Dermis microvascular lymphatic vessel endothelial cell (primary cell): ENCODE results near the gene PAGE4. TPM values are rescaled to one million over a fixed set of nuclear protein-coding genes. Genes with fewer than 3 reads are reported as not detected.

Source experiments
- DNase-seq, 2 donors: peaks; one replicate each; pipeline versions ENCODE4 v3.0.0 to v3.0.0-alpha.2; 2010; ENCODE audit warnings: low read depth in 2 of 2
- total RNA-seq: library from RNA; depleted of rRNA; stranded (reverse); fragments of >200 nt; gene quantifications from 2 replicates; pipeline ENCODE4 v1.2.1, GENCODE V29; 2014

Gene PAGE4
- not detected in 2 replicates for total RNA-seq

- no peak for DNase-seq
Measured at GRCh38 chrX:49829016-49829415, at the start of gene PAGE4. PAGE4 (plus strand) TSS chrX:49829303; CDS start chrX:49830429, 1,126 bp downstream.

DNA sequence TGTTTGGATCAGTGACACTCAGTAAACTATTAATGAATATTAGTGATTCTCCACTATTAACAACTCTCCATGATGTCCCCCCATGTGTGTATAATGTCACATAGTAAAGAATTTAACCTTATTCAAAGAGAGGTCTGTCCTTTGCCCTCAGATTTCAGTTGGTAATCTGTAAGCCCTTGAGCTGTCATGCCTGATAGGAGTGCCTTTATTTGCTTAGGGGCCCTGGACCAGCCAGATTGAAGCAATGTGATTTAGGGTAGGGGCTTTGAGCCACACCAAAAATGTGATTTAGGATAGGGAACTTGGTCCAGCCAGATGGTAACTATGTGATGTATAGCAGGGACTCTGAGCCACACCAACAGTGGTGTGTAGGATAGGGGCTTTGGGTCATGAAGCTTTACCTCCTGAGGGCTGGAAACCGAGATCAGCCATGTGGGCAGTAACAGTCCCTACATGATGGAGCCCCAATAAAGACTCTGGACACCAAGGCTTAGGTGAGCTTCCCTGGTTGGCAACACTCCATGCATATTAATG is 44.3 kb upstream of the PAGE4 start:
- no peak for DNase-seq

DNA sequence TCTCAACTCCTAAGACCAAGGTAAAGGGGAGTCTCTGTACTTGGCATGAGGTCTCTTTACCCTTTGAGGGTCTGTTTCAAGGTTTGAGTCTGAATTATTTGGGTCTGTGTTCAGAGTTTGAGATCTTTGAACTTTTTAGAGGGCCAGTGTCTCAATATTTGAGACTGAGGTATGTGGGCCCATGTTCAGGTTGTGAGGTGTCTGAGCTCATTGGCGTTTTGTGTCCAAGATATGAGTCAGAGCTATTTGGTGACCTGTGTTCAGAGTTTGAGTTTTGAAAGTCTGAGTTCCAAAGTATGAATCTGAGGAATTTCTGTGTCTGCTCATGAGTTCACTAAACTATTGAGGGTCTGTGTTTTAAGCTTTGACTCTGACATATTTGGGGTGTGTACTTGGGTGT is 36.7 kb upstream of the PAGE4 start:
- DNase-seq: no peak

DNA sequence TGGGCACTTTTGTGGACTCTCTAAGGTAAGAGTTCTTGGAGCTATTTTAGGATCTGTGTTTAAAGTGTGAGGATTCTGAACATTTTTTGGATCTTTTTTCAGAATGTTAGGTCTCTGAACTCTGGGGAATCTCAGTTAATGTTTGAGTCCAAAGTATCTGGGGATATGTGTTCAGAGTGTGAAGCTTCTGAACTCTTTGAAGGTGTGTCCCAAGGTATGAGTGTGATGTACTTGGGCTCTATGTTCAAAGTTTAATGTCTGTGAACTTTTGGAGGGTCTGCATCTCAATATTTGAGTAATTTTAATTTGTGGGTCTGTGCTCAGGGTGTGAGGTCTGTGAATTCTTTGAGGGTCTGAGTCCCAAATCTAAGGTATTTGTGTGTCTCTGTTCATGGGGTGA is 35.4 kb upstream of the PAGE4 start:
- DNase-seq: no peak

GRCh38 chrX:49799828-49800227 is 29.3 kb upstream of the PAGE4 start:
- DNase-seq: no peak

DNA sequence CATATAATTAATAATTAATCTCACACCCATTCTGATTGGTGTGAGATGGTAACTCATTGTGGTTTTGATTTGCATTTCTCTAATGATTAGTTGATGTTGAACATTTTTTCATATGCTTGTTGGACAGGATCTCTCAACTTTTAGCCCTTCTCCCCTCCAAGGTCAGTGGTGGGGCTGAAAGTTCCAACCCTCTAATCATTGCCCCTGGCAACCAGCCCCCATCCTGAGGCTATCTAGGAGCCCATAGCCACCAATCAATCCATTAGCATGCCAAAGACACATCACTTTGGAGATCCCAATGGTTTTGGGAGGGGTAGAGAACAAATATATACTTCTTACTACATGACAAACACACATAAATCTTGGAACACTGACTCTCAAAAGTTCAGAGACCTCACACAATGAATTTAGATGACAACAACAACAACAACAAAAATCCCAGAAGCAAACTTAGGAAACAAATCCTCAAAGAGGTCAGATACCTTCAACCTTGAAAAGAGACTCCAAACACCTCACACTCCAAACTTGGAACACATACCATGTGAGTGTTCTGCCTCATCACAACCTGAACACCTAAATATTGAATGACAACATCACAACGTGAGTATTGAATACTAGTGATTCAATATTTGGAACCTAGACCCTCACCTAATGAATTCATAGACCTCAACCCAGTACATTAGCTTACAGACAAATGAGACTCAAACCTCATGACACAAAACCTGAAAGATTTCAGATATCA is 19.0 kb upstream of the PAGE4 start:
- DNase-seq: no peak

DNA sequence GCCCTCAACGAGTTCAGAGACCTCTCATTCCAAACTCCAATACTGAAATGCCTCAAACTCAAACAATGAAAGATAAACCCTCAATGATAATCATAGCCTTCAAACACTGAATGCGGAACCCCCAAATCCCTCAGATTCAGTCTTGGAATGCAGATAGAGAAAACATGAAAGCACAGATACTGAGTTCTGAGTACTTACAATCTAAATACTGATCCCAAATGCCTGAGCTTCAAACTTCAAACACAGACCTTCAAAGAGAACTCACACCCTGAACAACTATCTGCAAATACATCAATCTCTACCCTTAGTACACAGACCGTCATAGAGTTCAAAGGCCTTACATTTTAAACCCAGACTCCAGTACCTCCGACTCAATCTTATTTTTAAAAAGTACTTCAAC is 16.9 kb upstream of the PAGE4 start:
- no peak for DNase-seq

DNA sequence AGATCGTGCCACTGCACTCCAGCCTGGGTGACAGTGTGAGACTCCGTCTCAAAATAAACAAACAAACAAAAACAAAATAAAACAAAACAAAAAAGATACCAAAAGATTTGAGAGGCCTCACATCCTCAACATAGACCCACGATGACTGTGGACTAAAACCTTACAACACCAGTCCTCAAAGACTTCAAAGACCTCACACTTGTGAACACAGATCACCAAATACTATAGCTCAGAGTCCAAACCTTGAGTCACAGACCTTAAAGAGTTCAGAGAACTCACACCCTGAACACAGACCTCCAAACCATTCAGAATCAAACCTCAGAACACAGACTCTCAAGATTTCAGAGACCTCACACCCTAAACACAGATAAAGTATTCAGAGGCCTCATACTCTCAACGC is 12.7 kb upstream of the PAGE4 start:
- DNase-seq: no peak

- peak; percentile 15 to 34 for DNase-seq
Measured at GRCh38 chrX:49838374-49838773, 9.3 kb downstream of the PAGE4 start.

GRCh38 chrX:49840679-49841078 is 11.6 kb downstream of the PAGE4 start:
- peak; percentile 77 to 81 for DNase-seq

GRCh38 chrX:49842621-49843020 is 13.5 kb downstream of the PAGE4 start:
- no peak for DNase-seq

- no peak for DNase-seq
Measured at GRCh38 chrX:49844611-49845010, 15.5 kb downstream of the PAGE4 start.

- no peak for DNase-seq
Measured at GRCh38 chrX:49845701-49846403, 16.7 kb downstream of the PAGE4 start.

GRCh38 chrX:49846522-49846921 is 17.4 kb downstream of the PAGE4 start:
- DNase-seq: no peak

DNA sequence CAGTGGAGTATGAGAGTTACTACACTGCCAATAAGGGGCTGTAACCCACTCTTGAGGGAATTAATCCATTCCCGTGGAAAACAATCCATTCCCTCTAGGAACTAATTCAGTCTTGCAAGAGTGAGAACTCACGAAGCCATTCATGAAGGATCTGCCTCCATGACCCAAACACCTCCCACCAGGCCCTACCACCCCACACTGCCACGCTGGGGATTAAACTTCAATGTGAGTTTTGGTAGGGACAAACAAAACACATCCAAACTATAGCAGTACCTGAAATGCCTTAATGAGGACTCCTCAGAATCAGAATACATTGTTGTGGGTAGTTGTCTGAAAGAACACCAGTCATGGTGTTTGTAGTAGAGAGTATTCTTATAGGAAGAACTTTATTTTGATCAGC is 19.2 kb downstream of the PAGE4 start:
- no peak for DNase-seq

GRCh38 chrX:49850028-49850427 is 20.9 kb downstream of the PAGE4 start:
- no peak for DNase-seq

DNA sequence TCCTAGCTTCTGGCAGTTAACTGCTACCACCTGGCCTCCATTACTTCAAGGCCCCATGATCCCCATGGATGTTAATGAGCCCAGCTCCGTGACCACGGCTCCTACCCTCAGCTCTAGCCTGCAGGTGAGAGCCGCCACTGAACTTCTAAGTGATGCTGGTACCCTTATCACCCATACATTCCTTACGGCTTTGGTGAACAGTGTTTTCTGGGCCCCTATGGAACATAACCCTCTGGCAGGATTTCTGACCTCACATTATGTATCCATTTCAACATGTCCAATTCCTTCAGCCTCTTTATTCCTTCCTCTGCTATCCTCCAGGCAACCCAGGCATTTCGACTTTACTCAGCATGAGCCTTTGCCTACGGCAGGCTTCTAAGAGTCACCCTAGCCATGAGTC is 24.6 kb downstream of the PAGE4 start:
- no peak for DNase-seq

DNA sequence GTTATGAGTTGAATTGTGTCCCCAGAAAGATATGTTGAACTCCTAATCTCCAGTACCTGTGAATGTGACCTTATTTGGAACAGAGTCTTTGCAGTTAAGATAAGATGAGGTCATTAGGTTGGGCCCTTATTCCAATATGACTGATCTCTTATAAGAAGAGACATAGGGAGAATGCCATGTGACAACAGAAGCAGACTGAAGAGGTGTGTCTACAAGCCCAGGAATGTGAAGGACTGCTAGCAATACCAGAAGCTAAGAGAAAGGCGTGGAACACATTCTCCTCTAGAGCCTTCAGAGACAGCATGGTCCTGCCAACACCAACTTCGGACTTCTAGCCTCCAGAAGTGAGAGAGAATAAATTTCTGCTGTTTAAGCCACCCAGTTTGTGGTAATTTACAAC is 27.7 kb downstream of the PAGE4 start:
- DNase-seq: no peak

DNA sequence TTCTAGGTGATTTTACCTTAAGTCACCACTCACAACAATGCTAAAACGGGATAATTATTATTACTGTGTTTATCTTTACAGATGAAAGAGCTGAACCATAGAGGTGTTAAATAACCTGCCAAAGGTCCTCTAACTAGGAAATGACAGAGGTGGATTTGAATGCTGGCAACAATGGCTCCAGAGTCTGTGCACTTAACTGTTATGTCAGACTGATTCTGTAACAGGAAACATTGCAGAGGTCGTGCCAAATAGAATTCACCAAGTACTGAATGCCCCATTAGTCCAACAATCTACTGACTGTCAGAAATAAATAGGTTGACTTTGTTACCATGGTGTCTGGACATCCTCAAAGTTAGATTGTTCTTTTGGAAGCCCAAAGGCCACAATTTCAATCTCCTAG is 29.2 kb downstream of the PAGE4 start:
- DNase-seq: peak; percentile 81 to 89

DNA sequence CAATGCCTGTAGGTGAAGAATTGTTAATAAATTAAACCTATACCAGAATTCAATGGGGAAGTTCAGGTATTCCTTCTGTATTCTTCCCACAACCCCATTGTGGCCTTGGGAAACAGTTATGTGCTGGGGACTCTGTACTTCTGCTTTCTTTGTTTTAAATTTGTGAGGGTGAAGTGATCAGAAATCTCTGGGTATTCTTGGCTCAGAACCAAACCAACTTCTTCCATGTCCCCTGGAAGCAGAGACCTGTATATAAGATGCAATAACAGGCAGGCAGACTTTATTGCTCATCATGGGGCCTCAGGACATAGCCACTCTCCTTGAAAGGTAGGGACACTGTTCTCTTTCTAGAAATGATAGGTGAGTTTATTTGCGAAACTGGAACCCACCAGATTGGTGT is 30.4 kb downstream of the PAGE4 start:
- no peak for DNase-seq

GRCh38 chrX:49860867-49861535 is 31.9 kb downstream of the PAGE4 start:
- no peak for DNase-seq

DNA sequence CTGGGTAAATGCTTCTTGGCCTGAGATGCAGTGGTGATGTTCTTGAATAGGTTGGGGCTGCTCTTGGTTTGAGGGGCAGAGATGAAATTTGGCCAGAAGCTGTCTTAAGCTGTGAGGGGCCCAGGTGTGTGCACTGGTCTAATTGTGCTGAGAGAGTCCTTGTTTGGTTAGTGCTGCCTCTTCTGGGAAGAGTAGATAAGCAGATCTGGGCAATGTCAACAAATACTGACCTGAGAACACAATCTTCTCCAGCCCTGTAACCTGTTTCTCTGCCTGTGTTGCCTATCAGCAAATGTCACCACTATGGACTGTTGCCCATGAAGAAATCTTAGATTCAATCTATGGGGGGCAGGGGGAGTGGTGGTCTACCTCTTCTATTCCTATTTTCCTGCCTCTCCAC is 33.0 kb downstream of the PAGE4 start:
- no peak for DNase-seq
